DOHH2 (cell line): ENCODE data around the gene MAK.
"Not testable (repeated sequence)": the region's sequence is repeated elsewhere in the genome, so short reads cannot be mapped to it uniquely, and the experiment has no call there.

Experiments used
- H3F3A ChIP-seq: fragments of 200-600 bp; sonication (generic), shearing (Covaris generic); 2 replicates; pipeline ENCODE4 v1.6.0; 2016; ENCODE audit warnings: antibody characterized with exemption, mild to moderate bottlenecking; ENCODE audit not compliant: control insufficient read depth, insufficient read depth
- H3K27ac ChIP-seq: fragments of 200-600 bp; sonication (generic); 2 replicates; pipeline ENCODE4 v1.5.1; 2014; ENCODE audit warnings: low read depth, mild to moderate bottlenecking, low read length, moderate library complexity
- H3K27me3 ChIP-seq: fragments of 200-600 bp; sonication (generic); 2 replicates; pipeline ENCODE4 v1.6.1; 2014; ENCODE audit warnings: mild to moderate bottlenecking, low read length, mixed read lengths; ENCODE audit not compliant: control insufficient read depth
- H3K36me3 ChIP-seq: fragments of 200-600 bp; sonication (generic); 2 replicates; pipeline ENCODE4 v1.6.1; 2014; ENCODE audit warnings: mild to moderate bottlenecking, low read length, moderate library complexity, mixed read lengths; ENCODE audit not compliant: control insufficient read depth
- H3K4me1 ChIP-seq: fragments of 200-600 bp; sonication (generic); 2 replicates; pipeline ENCODE4 v1.6.1; 2014; ENCODE audit warnings: mild to moderate bottlenecking, low read length, mixed read lengths; ENCODE audit not compliant: control insufficient read depth
- H3K4me2 ChIP-seq: fragments of 200-600 bp; sonication (generic); 2 replicates; pipeline ENCODE4 v1.6.0; 2014; ENCODE audit warnings: mild to moderate bottlenecking, low read length, moderate library complexity
- H3K4me3 ChIP-seq: fragments of 200-600 bp; sonication (generic); 2 replicates; pipeline ENCODE4 v1.5.1; 2014; ENCODE audit warnings: mild to moderate bottlenecking, low read length, mixed read lengths
- H3K79me2 ChIP-seq: fragments of 200-600 bp; sonication (generic); 2 replicates; pipeline ENCODE4 v1.6.1; 2014; ENCODE audit warnings: mild to moderate bottlenecking, low read length, mixed read lengths; ENCODE audit not compliant: control insufficient read depth
- H3K9me2 ChIP-seq: fragments of 200-600 bp; sonication (generic); replicated peaks from 2 replicates; pipeline ENCODE4 v1.6.1; 2014; ENCODE audit warnings: mild to moderate bottlenecking, low read length, mixed read lengths; ENCODE audit not compliant: control insufficient read depth
- H3K9me3 ChIP-seq: fragments of 200-600 bp; sonication (generic); 2 replicates; pipeline ENCODE4 v1.6.1; 2014; ENCODE audit warnings: antibody characterized with exemption, low read length, mixed read lengths; ENCODE audit not compliant: control insufficient read depth, insufficient read depth
- H4K20me1 ChIP-seq: fragments of 200-600 bp; sonication (generic); 2 replicates; pipeline ENCODE4 v1.6.0; 2014; ENCODE audit warnings: low read depth, mild to moderate bottlenecking, antibody characterized with exemption, low read length, moderate library complexity; ENCODE audit not compliant: control insufficient read depth, insufficient read depth
- EZH2phosphoT487 ChIP-seq: fragments of 200-600 bp; sonication (generic); IDR thresholded peaks from 2 replicates; pipeline ENCODE4 v1.6.1; 2017; ENCODE audit warnings: borderline replicate concordance, mild to moderate bottlenecking, antibody characterized with exemption, low read length, moderate library complexity, mixed read lengths
- TF ChIP-seq, protein P1 (sequence below): fragments of 200-600 bp; sonication (generic); IDR thresholded peaks from one replicate; pipeline ENCODE4 v1.5.1; 2014; ENCODE audit warnings: antibody characterized with exemption, mild to moderate bottlenecking, low read depth, low read length; ENCODE audit not compliant: poor library complexity, severe bottlenecking

The MAK gene, protein sequence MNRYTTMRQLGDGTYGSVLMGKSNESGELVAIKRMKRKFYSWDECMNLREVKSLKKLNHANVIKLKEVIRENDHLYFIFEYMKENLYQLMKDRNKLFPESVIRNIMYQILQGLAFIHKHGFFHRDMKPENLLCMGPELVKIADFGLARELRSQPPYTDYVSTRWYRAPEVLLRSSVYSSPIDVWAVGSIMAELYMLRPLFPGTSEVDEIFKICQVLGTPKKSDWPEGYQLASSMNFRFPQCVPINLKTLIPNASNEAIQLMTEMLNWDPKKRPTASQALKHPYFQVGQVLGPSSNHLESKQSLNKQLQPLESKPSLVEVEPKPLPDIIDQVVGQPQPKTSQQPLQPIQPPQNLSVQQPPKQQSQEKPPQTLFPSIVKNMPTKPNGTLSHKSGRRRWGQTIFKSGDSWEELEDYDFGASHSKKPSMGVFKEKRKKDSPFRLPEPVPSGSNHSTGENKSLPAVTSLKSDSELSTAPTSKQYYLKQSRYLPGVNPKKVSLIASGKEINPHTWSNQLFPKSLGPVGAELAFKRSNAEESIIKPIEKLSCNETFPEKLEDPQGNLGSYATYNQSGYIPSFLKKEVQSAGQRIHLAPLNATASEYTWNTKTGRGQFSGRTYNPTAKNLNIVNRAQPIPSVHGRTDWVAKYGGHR

DNA sequence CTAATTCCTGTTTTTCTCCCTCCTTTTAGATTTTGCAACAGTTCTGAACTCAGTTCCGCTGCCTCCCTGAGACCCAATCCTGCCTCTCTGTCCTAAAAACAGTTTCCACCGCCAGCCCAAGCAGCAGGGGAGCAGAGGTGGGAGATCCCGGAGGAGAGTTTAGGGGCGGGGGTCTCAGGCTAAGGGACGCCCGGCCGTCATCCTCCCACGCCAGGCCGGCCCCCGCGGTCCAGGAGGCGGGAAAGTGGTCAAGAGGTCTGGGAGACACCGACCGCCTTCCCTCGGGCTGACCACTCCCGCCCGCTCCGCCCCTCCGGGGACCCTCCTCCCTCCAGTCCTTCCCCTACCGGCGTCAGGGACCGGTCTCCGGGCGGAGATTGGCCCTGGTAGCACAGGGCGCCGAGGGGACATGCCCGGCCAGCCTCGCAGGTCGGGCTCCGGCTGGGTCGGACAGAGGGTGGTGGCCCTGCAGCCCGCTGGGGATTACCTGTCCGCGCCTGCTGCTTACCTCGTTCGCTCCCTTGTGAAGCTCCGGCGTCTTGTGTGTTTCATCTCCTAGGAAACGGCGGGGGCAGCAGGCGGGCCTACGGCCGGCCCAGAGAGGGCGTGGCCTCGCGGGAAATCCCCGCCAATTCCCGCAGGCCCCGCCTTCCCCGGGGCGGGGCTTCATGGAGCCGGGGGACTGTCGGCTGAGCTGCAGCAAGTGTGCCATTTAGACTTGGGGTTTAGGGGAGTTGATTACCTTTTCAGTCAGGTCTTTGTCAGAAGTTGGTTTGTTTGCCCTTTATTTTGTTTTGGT lies at the start of gene MAK:
Gene MAK, minus strand, starts transcription at position 545 of the 799 bp plus-strand sequence. CDS start 7,891 bp downstream, outside the sequence.
- H3K4me1 ChIP-seq: peaks cover 25% of the 10 kb centered on the region
- H3K9me2 ChIP-seq: no peaks in the 10 kb centered on the region
- H3K27me3 ChIP-seq: peaks cover 41% of the 10 kb centered on the region
- no peaks in the 10 kb centered on the region for H3K9me3 ChIP-seq
- 0 out of 2 replicates have a peak, but pooled peaks cover 2% of the 10 kb centered on the region for H3F3A ChIP-seq
- peak within 1 kb of the TSS; percentile 73 for H3K4me3 ChIP-seq
- no peaks in the 10 kb centered on the region for H3K79me2 ChIP-seq
- no peaks in the 10 kb centered on the region for H4K20me1 ChIP-seq
- H3K4me2 ChIP-seq: peak within 1 kb of the TSS; percentile 85
- H3K27ac ChIP-seq: no peak within 1 kb of the TSS
- H3K36me3 ChIP-seq: no peaks in the 10 kb centered on the region
- no peak; the same call in 1 of the 2 replicates for TF ChIP-seq EZH2phosphoT487
- TF ChIP-seq, protein P1, sequence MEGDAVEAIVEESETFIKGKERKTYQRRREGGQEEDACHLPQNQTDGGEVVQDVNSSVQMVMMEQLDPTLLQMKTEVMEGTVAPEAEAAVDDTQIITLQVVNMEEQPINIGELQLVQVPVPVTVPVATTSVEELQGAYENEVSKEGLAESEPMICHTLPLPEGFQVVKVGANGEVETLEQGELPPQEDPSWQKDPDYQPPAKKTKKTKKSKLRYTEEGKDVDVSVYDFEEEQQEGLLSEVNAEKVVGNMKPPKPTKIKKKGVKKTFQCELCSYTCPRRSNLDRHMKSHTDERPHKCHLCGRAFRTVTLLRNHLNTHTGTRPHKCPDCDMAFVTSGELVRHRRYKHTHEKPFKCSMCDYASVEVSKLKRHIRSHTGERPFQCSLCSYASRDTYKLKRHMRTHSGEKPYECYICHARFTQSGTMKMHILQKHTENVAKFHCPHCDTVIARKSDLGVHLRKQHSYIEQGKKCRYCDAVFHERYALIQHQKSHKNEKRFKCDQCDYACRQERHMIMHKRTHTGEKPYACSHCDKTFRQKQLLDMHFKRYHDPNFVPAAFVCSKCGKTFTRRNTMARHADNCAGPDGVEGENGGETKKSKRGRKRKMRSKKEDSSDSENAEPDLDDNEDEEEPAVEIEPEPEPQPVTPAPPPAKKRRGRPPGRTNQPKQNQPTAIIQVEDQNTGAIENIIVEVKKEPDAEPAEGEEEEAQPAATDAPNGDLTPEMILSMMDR: no peak

DNA sequence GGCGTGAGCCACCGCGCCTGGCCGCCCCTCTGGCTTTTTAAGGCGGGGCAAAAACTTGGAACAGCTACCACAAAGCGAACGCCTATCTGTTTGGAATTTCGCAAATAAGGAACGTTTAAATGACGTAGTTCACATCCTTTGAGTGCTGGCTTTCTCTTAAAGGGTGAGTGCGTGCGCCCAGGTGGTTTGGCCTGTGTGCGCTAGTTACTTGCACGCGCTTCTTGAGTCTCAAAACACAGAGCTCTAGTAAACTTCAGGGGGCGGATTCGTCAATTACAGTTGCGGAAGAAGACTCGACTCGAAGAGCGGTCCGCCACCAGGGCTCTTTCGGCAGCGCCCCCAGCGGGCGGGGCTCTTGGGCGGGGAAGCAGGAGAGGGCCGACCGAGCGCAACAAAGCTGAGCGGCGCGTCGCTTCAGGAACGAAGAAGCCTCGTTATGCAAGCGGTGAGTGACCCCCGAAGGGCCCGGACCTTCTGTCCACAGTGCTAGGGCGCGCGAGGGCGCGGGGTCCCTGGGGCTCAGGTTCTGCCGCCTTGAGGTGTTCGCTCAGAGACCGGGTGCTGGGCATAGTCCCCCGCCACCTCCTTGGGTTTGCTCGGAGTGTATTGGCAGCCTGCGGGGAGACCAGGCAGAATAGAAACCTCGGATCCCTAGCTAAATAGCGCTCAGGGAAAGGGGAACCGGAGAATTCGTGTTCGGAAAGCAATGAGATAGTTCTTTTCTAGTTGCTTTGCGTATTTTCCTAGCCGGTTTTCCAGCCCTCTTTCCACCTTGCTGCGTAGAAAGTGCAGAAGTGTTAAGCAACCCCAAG lies 48.6 kb upstream of the MAK start, which contains the start of gene SYCP2L:
Gene SYCP2L, plus strand, starts transcription at position 362 of the 812 bp plus-strand sequence. Its CDS starts 75 bp downstream, at position 437.
- no peak within 1 kb of the TSS for H3K4me2 ChIP-seq
- TF ChIP-seq, protein P1: no peak
- TF ChIP-seq EZH2phosphoT487: no peak
- H3K4me3 ChIP-seq: no peak within 1 kb of the TSS
- no peaks in the 10 kb centered on the region for H3K36me3 ChIP-seq
- H3F3A ChIP-seq: no peaks in the 10 kb centered on the region
- H4K20me1 ChIP-seq: no peaks in the 10 kb centered on the region
- H3K79me2 ChIP-seq: no peaks in the 10 kb centered on the region
- peaks cover 11% of the 10 kb centered on the region for H3K4me1 ChIP-seq
- H3K9me3 ChIP-seq: peaks cover 4% of the 10 kb centered on the region; the same call in 1 of the 2 replicates
- no peaks in the 10 kb centered on the region for H3K27me3 ChIP-seq
- no peak within 1 kb of the TSS for H3K27ac ChIP-seq
- no peaks in the 10 kb centered on the region for H3K9me2 ChIP-seq

DNA sequence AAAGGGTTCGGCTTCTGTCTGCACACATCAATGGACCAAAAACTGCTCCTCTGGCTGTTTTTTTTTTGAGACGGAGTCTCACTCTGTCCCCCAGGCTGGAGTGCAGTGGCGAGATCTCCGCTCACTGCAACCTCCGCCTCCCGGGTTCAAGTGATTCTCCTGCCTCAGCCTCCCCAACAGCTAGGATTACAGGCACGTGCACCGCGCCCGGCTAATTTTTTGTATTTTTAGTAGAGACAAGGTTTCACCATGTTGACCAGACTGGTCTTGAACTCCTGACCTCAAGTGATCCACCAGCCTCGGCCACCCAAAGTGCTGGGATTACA lies 48.0 kb upstream of the MAK start:
- H3F3A ChIP-seq, H3K79me2 ChIP-seq, H3K4me2 ChIP-seq, H3K36me3 ChIP-seq, H4K20me1 ChIP-seq, H3K9me3 ChIP-seq, H3K27ac ChIP-seq, H3K27me3 ChIP-seq, H3K9me2 ChIP-seq, H3K4me3 ChIP-seq: not testable (repeated sequence)
- H3K4me1 ChIP-seq: peaks cover 11% of the 10 kb centered on the region
